ENCODE data around the gene OTULINL. TPM values are rescaled to one million over a fixed set of nuclear protein-coding genes. Genes with fewer than 3 reads are reported as not detected.

OTULINL gene
- total and polyA plus RNA-seq, 2 of the 8 experiments (the other 6 are each of a cell fraction or from before 2014, with no cell fraction given): 3.1 to 8.3 TPM

GRCh38 chr5:14551211-14551610, 30.4 kb upstream of the OTULINL start (continued):
- no peak for TF ChIP-seq USF2 (IDR thresholded peaks at IDR 0.05; ENCODE audit: low read length)
- TF ChIP-seq CHD7 (IDR thresholded peaks at IDR 0.05; ENCODE audit: insufficient replicate concordance, low read length): no peak
- TF ChIP-seq POU5F1 (IDR thresholded peaks at IDR 0.05; ENCODE audit: low read depth, low read length): no peak
- no peak for TF ChIP-seq BRCA1 (IDR thresholded peaks at IDR 0.05; ENCODE audit: low read depth, low read length)

All from H1 (cell line).